Neutrophil (primary cell): ENCODE measurements around the gene ATP9B.

ENCODE experiments used
- H3K27ac ChIP-seq: fragments of 200-600 bp; sonication (generic); 2 replicates; pipeline ENCODE4 v1.5.1; 2016; ENCODE audit warnings: mild to moderate bottlenecking, moderate library complexity
- H3K27me3 ChIP-seq: fragments of 200-600 bp; sonication (generic); 2 replicates; pipeline ENCODE4 v1.6.0; 2016; ENCODE audit warnings: mild to moderate bottlenecking
- H3K36me3 ChIP-seq: fragments of 200-600 bp; sonication (generic); 2 replicates; pipeline ENCODE4 v1.5.1; 2017
- H3K4me1 ChIP-seq, 2 experiments: fragments of 200-600 bp in 1 of 2; sonication (generic) in 1 of 2; 1 replicate in 1 of 2; 2 replicates in 1 of 2; pipeline versions ENCODE4 v1.5.1 to v1.6.1; 2013 to 2016; ENCODE audit warnings: low read depth in 1 of 2, low read length in 1 of 2, mild to moderate bottlenecking in 1 of 2, moderate library complexity in 1 of 2; ENCODE audit not compliant: control insufficient read depth in 1 of 2, insufficient read depth in 1 of 2
- H3K4me3 ChIP-seq, 2 experiments: fragments of 200-600 bp in 1 of 2; sonication (generic) in 1 of 2; 1 replicate in 1 of 2; 2 replicates in 1 of 2; pipeline ENCODE4 v1.5.1; 2013 to 2016; ENCODE audit warnings: low read depth in 1 of 2, low read length in 1 of 2, mild to moderate bottlenecking in 1 of 2, moderate library complexity in 1 of 2
- H3K9me3 ChIP-seq: fragments of 200-600 bp; sonication (generic); 2 replicates; pipeline ENCODE4 v1.5.1; 2016
- TF ChIP-seq, protein P1 (sequence below): fragments of 200-600 bp; sonication (generic); IDR thresholded peaks from 2 replicates; pipeline ENCODE4 v1.5.1; 2016; ENCODE audit warnings: antibody characterized with exemption

Gene ATP9B

DNA sequence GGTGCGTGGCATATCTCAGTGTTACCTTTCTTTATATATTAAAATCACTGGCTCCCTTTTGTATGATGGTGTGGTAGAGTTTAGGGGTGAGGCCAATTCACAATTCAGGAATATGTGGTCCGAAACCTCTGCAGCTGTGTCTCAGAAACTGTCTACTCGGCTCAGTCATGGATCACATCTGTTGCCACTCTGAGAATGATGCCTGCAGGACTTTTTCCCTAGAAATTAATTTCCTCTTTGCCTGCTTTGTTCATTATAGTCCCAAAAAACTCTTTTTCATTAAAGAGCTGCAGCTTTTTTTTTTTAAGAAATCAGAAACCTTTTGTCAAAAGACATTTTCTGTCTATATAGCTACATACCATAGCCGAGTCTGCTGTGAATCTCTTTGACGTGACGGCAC is 221.7 kb downstream of the ATP9B start:
- H3K4me1 ChIP-seq, result no peaks in the 10 kb centered on the region
- H3K36me3 ChIP-seq, result peaks cover 4% of the 10 kb centered on the region
- H3K27ac ChIP-seq, result no peak overlapping the region
- H3K4me3 ChIP-seq, result no peak overlapping the region
- TF ChIP-seq, protein P1, sequence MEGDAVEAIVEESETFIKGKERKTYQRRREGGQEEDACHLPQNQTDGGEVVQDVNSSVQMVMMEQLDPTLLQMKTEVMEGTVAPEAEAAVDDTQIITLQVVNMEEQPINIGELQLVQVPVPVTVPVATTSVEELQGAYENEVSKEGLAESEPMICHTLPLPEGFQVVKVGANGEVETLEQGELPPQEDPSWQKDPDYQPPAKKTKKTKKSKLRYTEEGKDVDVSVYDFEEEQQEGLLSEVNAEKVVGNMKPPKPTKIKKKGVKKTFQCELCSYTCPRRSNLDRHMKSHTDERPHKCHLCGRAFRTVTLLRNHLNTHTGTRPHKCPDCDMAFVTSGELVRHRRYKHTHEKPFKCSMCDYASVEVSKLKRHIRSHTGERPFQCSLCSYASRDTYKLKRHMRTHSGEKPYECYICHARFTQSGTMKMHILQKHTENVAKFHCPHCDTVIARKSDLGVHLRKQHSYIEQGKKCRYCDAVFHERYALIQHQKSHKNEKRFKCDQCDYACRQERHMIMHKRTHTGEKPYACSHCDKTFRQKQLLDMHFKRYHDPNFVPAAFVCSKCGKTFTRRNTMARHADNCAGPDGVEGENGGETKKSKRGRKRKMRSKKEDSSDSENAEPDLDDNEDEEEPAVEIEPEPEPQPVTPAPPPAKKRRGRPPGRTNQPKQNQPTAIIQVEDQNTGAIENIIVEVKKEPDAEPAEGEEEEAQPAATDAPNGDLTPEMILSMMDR, result no peak
- H3K27me3 ChIP-seq, result no peaks in the 10 kb centered on the region
- no peaks in the 10 kb centered on the region for H3K9me3 ChIP-seq

DNA sequence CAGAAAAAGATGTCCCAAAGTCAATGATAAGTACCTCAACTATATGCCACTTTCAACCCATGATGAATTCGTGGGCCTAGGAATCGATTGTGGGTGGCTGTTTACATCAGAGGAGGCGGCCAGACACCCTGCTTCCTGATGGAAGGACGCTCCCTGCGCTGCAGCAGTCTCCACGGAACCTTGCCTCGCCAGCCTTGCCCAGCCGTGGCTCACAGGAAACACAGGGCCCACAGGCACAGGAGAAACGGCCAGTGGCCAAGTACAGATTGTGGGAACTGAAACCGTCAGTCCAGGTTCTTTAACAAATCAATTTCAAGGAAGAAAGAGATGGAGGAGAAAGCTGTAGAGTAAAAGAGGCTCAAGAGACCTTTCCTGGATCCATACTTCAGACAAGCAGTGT is 225.0 kb downstream of the ATP9B start:
- TF ChIP-seq, protein P1, result no peak
- Histone ChIP-seq H3K27ac (no peak overlapping the region), H3K4me3 (no peak overlapping the region), H3K4me1 (no peaks in the 10 kb centered on the region), H3K27me3 (no peaks in the 10 kb centered on the region), H3K9me3 (no peaks in the 10 kb centered on the region), H3K36me3 (peaks cover 5% of the 10 kb centered on the region)

DNA sequence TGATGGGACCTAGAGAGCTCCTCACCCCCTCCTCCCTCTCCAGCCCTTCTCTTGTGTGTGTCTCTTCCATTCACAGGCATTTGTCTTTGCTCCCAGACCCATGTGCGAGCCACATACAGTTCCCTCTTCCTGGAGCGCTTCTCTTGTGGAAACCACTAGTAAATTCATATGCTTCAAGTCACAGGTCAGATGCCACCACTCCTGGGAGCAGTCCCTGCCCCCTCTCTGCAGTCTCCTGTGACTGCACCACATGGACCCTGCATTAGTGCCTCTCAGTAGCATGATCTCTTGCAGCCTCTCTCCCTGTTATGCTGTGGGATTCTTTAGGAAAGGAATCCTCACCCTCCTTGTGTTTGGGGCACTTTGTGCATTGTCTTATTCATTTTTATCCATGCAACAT is 230.1 kb downstream of the ATP9B start:
- Histone ChIP-seq H3K9me3 (no peaks in the 10 kb centered on the region), H3K27ac (no peak overlapping the region), H3K27me3 (no peaks in the 10 kb centered on the region), H3K4me3 (no peak overlapping the region), H3K36me3 (peaks cover 27% of the 10 kb centered on the region), H3K4me1 (no peaks in the 10 kb centered on the region)
- TF ChIP-seq, protein P1, result no peak

DNA sequence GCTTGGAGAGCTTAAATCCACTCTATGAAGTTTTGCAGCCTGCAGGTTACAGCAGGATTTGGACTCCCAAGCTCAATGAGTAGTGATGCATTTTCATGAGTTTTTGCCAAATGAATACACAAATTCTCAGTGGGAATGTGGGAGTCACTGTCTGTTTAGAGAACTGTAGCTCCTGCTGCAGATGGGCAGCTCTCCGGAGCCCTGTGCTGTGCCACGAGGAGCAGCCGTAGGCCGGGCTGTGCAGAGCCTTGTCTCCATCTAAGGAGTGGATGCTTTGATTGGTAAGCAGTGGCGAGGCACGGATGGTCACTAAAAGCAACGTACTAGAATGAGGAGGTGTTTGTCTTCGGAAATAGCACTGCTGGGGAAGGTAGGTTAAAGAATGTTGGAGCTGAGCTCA is 230.5 kb downstream of the ATP9B start:
- no peaks in the 10 kb centered on the region for H3K4me1 ChIP-seq
- H3K9me3 ChIP-seq, result no peaks in the 10 kb centered on the region
- no peak overlapping the region for H3K27ac ChIP-seq
- no peaks in the 10 kb centered on the region for H3K27me3 ChIP-seq
- peaks cover 31% of the 10 kb centered on the region for H3K36me3 ChIP-seq
- TF ChIP-seq, protein P1, result no peak
- H3K4me3 ChIP-seq, result no peak overlapping the region

DNA sequence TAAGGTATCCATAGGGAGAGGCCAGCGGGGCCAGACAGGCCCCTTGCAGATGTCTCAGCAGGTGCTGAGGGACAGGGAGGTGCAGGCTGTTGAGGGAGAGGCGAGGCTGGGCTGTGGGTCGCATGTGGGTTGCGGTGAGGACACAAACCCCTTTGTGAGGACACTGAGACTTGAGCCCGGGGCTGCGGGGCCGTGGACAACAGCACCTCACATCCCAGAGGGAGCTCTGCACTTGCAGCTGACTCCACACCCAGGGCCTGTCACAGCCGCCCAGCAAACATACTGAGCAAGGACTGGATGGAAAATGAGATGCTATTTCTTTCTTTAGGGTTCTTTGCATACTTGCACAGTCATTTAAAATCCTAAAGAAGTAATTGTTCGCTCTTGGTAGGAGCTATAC is 231.2 kb downstream of the ATP9B start:
- Histone ChIP-seq H3K4me3 (no peak overlapping the region), H3K9me3 (no peaks in the 10 kb centered on the region), H3K36me3 (peaks cover 33% of the 10 kb centered on the region), H3K27me3 (no peaks in the 10 kb centered on the region), H3K27ac (no peak overlapping the region), H3K4me1 (no peaks in the 10 kb centered on the region)
- TF ChIP-seq, protein P1, result no peak

DNA sequence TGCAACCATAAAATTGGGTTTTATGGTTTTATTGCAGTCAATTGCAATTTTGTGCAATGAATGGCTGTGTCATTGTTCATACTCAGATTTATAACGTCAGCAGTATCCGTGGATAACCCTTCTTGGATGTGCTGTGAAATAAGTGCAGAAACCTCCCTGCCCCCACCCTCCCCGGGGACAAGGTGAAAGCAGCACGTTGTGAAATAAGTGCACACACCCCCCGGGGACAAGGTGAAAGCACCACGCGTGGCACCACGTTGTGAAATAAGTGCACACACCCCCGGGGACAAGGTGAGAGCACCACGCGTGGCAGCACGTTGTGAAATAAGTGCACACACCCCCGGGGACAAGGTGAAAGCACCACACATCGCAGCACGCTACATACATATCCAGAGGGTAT is 232.9 kb downstream of the ATP9B start:
- Histone ChIP-seq H3K4me3 (no peak overlapping the region), H3K27ac (no peak overlapping the region), H3K36me3 (peaks cover 46% of the 10 kb centered on the region), H3K9me3 (no peaks in the 10 kb centered on the region), H3K4me1 (no peaks in the 10 kb centered on the region), H3K27me3 (no peaks in the 10 kb centered on the region)
- TF ChIP-seq, protein P1, result no peak
